Posterior cingulate gyrus (tissue), 11 donors: Measurements from ENCODE around the gene TM4SF1.

Experiments
- DNase-seq, 10 donors: peaks; one replicate each; pipeline versions ENCODE4 v3.0.0 to v3.0.0-alpha.2; 2020 to 2021; ENCODE audit warnings: mixed read lengths in 3 of 10
- intact Hi-C: fragments of 100-400 bp; cut with DNase I; formaldehyde crosslinking; loops from one replicate; pipeline ENCODE4 v1.15.1; 2023

Gene TM4SF1

GRCh38 chr3:149377408-149378364 lies at the start of gene TM4SF1:
TSS of gene TM4SF1 (minus strand) at chr3:149377649. CDS start at chr3:149377547, 102 bp downstream.
- DNase-seq: no peak
- intact Hi-C loops: no loop called here

- intact Hi-C loops: no loop called here
- no peak for DNase-seq
These were observed 48.9 kb upstream of the TM4SF1 start for GRCh38 chr3:149426325-149426724.

GRCh38 chr3:149424918-149425317 lies 47.5 kb upstream of the TM4SF1 start:
- intact Hi-C loops: no loop called here
- no peak for DNase-seq

GRCh38 chr3:149421764-149422163 lies 44.3 kb upstream of the TM4SF1 start:
- no peak for DNase-seq
- intact Hi-C loops: no loop called here

- intact Hi-C loops: no loop called here
These were observed 42.4 kb upstream of the TM4SF1 start for GRCh38 chr3:149419816-149420215.

GRCh38 chr3:149417727-149418126 lies 40.3 kb upstream of the TM4SF1 start:
- DNase-seq: no peak
- intact Hi-C loops: no loop called here

More at GRCh38 chr3:149419816-149420215, 42.4 kb upstream of the TM4SF1 start:
- DNase-seq: no peak

- intact Hi-C loops: no loop called here
- no peak for DNase-seq
These were observed 39.7 kb upstream of the TM4SF1 start for GRCh38 chr3:149417174-149417573.

GRCh38 chr3:149415484-149415883 lies 38.0 kb upstream of the TM4SF1 start:
- intact Hi-C loops: no loop called here
- no peak for DNase-seq

GRCh38 chr3:149414557-149415231 lies 37.2 kb upstream of the TM4SF1 start:
- DNase-seq: no peak

GRCh38 chr3:149411583-149411982 lies 34.1 kb upstream of the TM4SF1 start:
- no peak for DNase-seq
- intact Hi-C loops: no loop called here

More at GRCh38 chr3:149414557-149415231, 37.2 kb upstream of the TM4SF1 start:
- intact Hi-C loops: no loop called here

GRCh38 chr3:149409351-149409750 lies 31.9 kb upstream of the TM4SF1 start:
- DNase-seq: no peak
- intact Hi-C loops: no loop called here

GRCh38 chr3:149407898-149408297 lies 30.4 kb upstream of the TM4SF1 start:
- intact Hi-C loops: no loop called here
- DNase-seq: no peak

- no peak for DNase-seq
- intact Hi-C loops: no loop called here
These were observed 28.8 kb upstream of the TM4SF1 start for GRCh38 chr3:149406244-149406752.

GRCh38 chr3:149403443-149403842 lies 26.0 kb upstream of the TM4SF1 start:
- intact Hi-C loops: no loop called here
- DNase-seq: no peak

- intact Hi-C loops: no loop called here
- DNase-seq: no peak
These were observed 25.0 kb upstream of the TM4SF1 start for GRCh38 chr3:149402481-149402880.

GRCh38 chr3:149401926-149402310 lies 24.5 kb upstream of the TM4SF1 start:
- intact Hi-C loops: no loop called here
- DNase-seq: no peak

- intact Hi-C loops: no loop called here
- no peak for DNase-seq
These were observed 23.9 kb upstream of the TM4SF1 start for GRCh38 chr3:149401212-149401925.

GRCh38 chr3:149400645-149401044 lies 23.2 kb upstream of the TM4SF1 start:
- intact Hi-C loops: no loop called here
- DNase-seq: no peak

- intact Hi-C loops: no loop called here
- DNase-seq: no peak
These were observed 20.8 kb upstream of the TM4SF1 start for GRCh38 chr3:149398296-149398695.

- DNase-seq: no peak
- intact Hi-C loops: no loop called here
These were observed 20.1 kb upstream of the TM4SF1 start for GRCh38 chr3:149397528-149397927.

GRCh38 chr3:149396476-149396875 lies 19.0 kb upstream of the TM4SF1 start:
- DNase-seq: no peak
- intact Hi-C loops: no loop called here
